Measurements from ENCODE around the gene BANK1. TPM values are rescaled to one million over a fixed set of nuclear protein-coding genes. Genes with fewer than 3 reads are reported as not detected.
A peak's percentile ranks its signal among the peaks of the same experiment; 100 is the strongest.

BANK1 gene
- polyA plus RNA-seq, 1 experiment: 0.40 TPM

GRCh38 chr4:101806914-101807313, 16.4 kb downstream of the BANK1 start:
- Histone ChIP-seq H3K4me3 (ENCODE audit: low read depth, low read length) (no peak overlapping the region), H3K27me3 (ENCODE audit: control insufficient read depth, insufficient read depth, low read length) (no peaks in the 10 kb centered on the region), H3K36me3 (ENCODE audit: control insufficient read depth, insufficient read depth, low read length) (no peaks in the 10 kb centered on the region)
- TF ChIP-seq CTCF (IDR thresholded peaks at IDR 0.05; ENCODE audit: insufficient read depth, low read depth, low read length): no peak
- DNase-seq (ENCODE audit: low read depth): no peak
- ChIA-PET CTCF (interaction anchor here (0.7 kb wide), 1 partner anchor 456 kb away, joined by 3 read pairs; no protein-coding TSS in a partner anchor), POLR2A (no interaction called here)

- POLR2A ChIA-PET: no interaction called here
- TF ChIP-seq CTCF (IDR thresholded peaks at IDR 0.05; ENCODE audit: insufficient read depth, low read depth, low read length): no peak
Measured at GRCh38 chr4:101807351-101807750, 16.8 kb downstream of the BANK1 start.

GRCh38 chr4:101813604-101814003, 23.1 kb downstream of the BANK1 start:
- no peak for TF ChIP-seq CTCF (IDR thresholded peaks at IDR 0.05; ENCODE audit: insufficient read depth, low read depth, low read length)
- POLR2A ChIA-PET: no interaction called here
- no peak overlapping the region for H3K4me3 ChIP-seq (ENCODE audit: low read depth, low read length)
- CTCF ChIA-PET: no interaction called here
- H3K27me3 ChIP-seq (ENCODE audit: control insufficient read depth, insufficient read depth, low read length): no peaks in the 10 kb centered on the region
- DNase-seq (ENCODE audit: low read depth): no peak
- no peaks in the 10 kb centered on the region for H3K36me3 ChIP-seq (ENCODE audit: control insufficient read depth, insufficient read depth, low read length)

More at GRCh38 chr4:101807351-101807750, 16.8 kb downstream of the BANK1 start:
- CTCF ChIA-PET: interaction anchor here (0.7 kb wide), 1 partner anchor 455 kb away, joined by 3 read pairs; no protein-coding TSS in a partner anchor
- no peak overlapping the region for H3K4me3 ChIP-seq (ENCODE audit: low read depth, low read length)
- H3K36me3 ChIP-seq (ENCODE audit: control insufficient read depth, insufficient read depth, low read length): no peaks in the 10 kb centered on the region
- H3K27me3 ChIP-seq (ENCODE audit: control insufficient read depth, insufficient read depth, low read length): no peaks in the 10 kb centered on the region
- no peak for DNase-seq (ENCODE audit: low read depth)

GRCh38 chr4:101818362-101818761, 27.8 kb downstream of the BANK1 start:
- DNase-seq (ENCODE audit: low read depth): peak; percentile 34
- ChIA-PET CTCF (no interaction called here), POLR2A (no interaction called here)
- no peak for TF ChIP-seq CTCF (IDR thresholded peaks at IDR 0.05; ENCODE audit: insufficient read depth, low read depth, low read length)
- H3K4me3 ChIP-seq (ENCODE audit: low read depth, low read length): no peak overlapping the region
- no peaks in the 10 kb centered on the region for H3K27me3 ChIP-seq (ENCODE audit: control insufficient read depth, insufficient read depth, low read length)
- no peaks in the 10 kb centered on the region for H3K36me3 ChIP-seq (ENCODE audit: control insufficient read depth, insufficient read depth, low read length)

- no peak for DNase-seq (ENCODE audit: low read depth)
- POLR2A ChIA-PET: no interaction called here
- no peak for TF ChIP-seq CTCF (IDR thresholded peaks at IDR 0.05; ENCODE audit: insufficient read depth, low read depth, low read length)
Measured at GRCh38 chr4:101823864-101824263, 33.3 kb downstream of the BANK1 start.

More at GRCh38 chr4:101823864-101824263, 33.3 kb downstream of the BANK1 start:
- CTCF ChIA-PET: no interaction called here
- Histone ChIP-seq H3K36me3 (ENCODE audit: control insufficient read depth, insufficient read depth, low read length) (no peaks in the 10 kb centered on the region), H3K27me3 (ENCODE audit: control insufficient read depth, insufficient read depth, low read length) (no peaks in the 10 kb centered on the region), H3K4me3 (ENCODE audit: low read depth, low read length) (no peak overlapping the region)
